K562 (cell line): ENCODE data around the gene TMSB4X. TPM values are rescaled to one million over a fixed set of nuclear protein-coding genes. Genes with fewer than 3 reads are reported as not detected.

Experiments used
- FOXA1 ChIP-seq: fragments of 450-650 bp; IDR thresholded peaks from 2 replicates; pipeline ENCODE4 v1.6.1; 2016; ENCODE audit warnings: mild to moderate bottlenecking, borderline replicate concordance
- FOXK2 ChIP-seq, 2 experiments: fragments of 450-650 bp; IDR thresholded peaks in 1 of 2; conservative IDR thresholded peaks in 1 of 2; 2 replicates each; pipeline ENCODE4 v1.6.1; 2016; ENCODE audit warnings: low read depth in 2 of 2, mild to moderate bottlenecking in 1 of 2
- ILF3 ChIP-seq: fragments of 450-650 bp; IDR thresholded peaks from 2 replicates; pipeline ENCODE4 v1.6.1; 2018; ENCODE audit warnings: antibody characterized with exemption, mild to moderate bottlenecking, moderate library complexity, borderline replicate concordance
- MAFF ChIP-seq: IDR thresholded peaks from 2 replicates; pipeline ENCODE4 v1.6.1; 2012; ENCODE audit warnings: low read length, improper control_type of control experiment
- NCOA4 ChIP-seq: fragments of 450-650 bp; IDR thresholded peaks from 2 replicates; pipeline ENCODE4 v1.6.1; 2018; ENCODE audit warnings: mild to moderate bottlenecking; ENCODE audit not compliant: partially characterized antibody
- RBM17 ChIP-seq: fragments of 200-400 bp; formaldehyde crosslinking; IDR thresholded peaks from 2 replicates; pipeline ENCODE4 v1.6.1; 2017; ENCODE audit warnings: low read depth, mild to moderate bottlenecking, low read length, borderline replicate concordance
- RCOR1 ChIP-seq, 2 experiments: IDR thresholded peaks; 2 replicates each; pipeline ENCODE4 v1.6.1; 2012; ENCODE audit warnings: low read depth in 2 of 2, low read length in 2 of 2, borderline replicate concordance in 1 of 2, improper control_type of control experiment in 1 of 2
- SETDB1 ChIP-seq: IDR thresholded peaks from one replicate; pipeline ENCODE4 v1.6.1; 2012; ENCODE audit warnings: low read length, control low read depth, inconsistent platforms
- TAF15 ChIP-seq: fragments of 200-400 bp; formaldehyde crosslinking; IDR thresholded peaks from 2 replicates; pipeline ENCODE4 v1.6.1; 2017; ENCODE audit warnings: mild to moderate bottlenecking, low read depth, low read length, moderate library complexity
- U2AF1 ChIP-seq: fragments of 200-400 bp; formaldehyde crosslinking; optimal IDR thresholded peaks from 2 replicates; pipeline ENCODE3; 2017; ENCODE audit warnings: mild to moderate bottlenecking, low read depth, low read length, moderate library complexity
- ZBTB1 ChIP-seq: sonication (generic); formaldehyde crosslinking; IDR thresholded peaks from 2 replicates; pipeline ENCODE4 v1.8.1; 2023; ENCODE audit warnings: missing genetic modification reagents, low read depth, mild to moderate bottlenecking, borderline replicate concordance
- ZNF668 ChIP-seq: fragments of 250-450 bp; sonication (Bioruptor Pico); IDR thresholded peaks from 2 replicates; pipeline ENCODE4 v1.8.0; 2022; ENCODE audit warnings: mild to moderate bottlenecking, inconsistent platforms
- polyA plus RNA-seq, 8 experiments: library from polyadenylated mRNA; depleted of rRNA in 4 of 8; stranded (reverse) in 5 of 8; unstranded in 3 of 8; fragments of >200 nt; fragmentation: Nextera tagmentation in 2 of 8; fragmentation: Illumina TruSeq in 1 of 8; extraction: Ambion mirVana in 2 of 8; extraction: Trizol in 1 of 8; gene quantifications; 2 replicates each; pipeline versions ENCODE4 v1.2.1 to v1.2.3, GENCODE V29; 2011 to 2014; ENCODE audit warnings: inconsistent platforms in 1 of 8, missing spikeins in 1 of 8
- total RNA-seq, 7 experiments: library from RNA; depleted of rRNA in 6 of 7; stranded (reverse); fragments of >200 nt in 6 of 7; fragmentation: Illumina TruSeq in 2 of 7; extraction: Trizol in 2 of 7; gene quantifications; 2 replicates each; pipeline versions ENCODE4 v1.2.1 to v1.2.3, GENCODE V29; 2011 to 2021; ENCODE audit warnings: low replicate concordance in 1 of 7
- TF ChIP-seq, protein P1 (sequence below): fragments of 250-450 bp; sonication (Bioruptor Pico); IDR thresholded peaks from 2 replicates; pipeline ENCODE4 v1.8.0; 2022; ENCODE audit warnings: inconsistent platforms
- TF ChIP-seq, protein P2 (sequence below), 2 experiments: fragments of 450-650 bp; IDR thresholded peaks; 2 replicates each; pipeline ENCODE4 v1.6.1; 2016
- TF ChIP-seq, protein P3 (sequence below), 2 experiments: fragments of 450-650 bp in 1 of 2; IDR thresholded peaks; 2 replicates each; pipeline ENCODE4 v1.6.1; 2011 to 2017; ENCODE audit warnings: low read depth in 2 of 2, antibody characterized with exemption in 1 of 2, borderline replicate concordance in 1 of 2, low read length in 1 of 2, mild to moderate bottlenecking in 1 of 2, mixed read lengths in 1 of 2; ENCODE audit not compliant: control insufficient read depth in 1 of 2
- TF ChIP-seq, protein P4 (sequence below): fragments of 250-450 bp; sonication (Bioruptor Pico); IDR thresholded peaks from 2 replicates; pipeline ENCODE4 v1.4.0; 2020; ENCODE audit warnings: mild to moderate bottlenecking, moderate library complexity, borderline replicate concordance
- TF ChIP-seq, protein P5 (sequence below): fragments of 450-650 bp; IDR thresholded peaks from 2 replicates; pipeline ENCODE4 v1.6.1; 2016

TMSB4X gene
- total and polyA plus RNA-seq, 9 of the 15 experiments (the other 6 are each of a cell fraction or from before 2014, with no cell fraction given): 1,035 to 2,035 (median 1,529) TPM

DNA sequence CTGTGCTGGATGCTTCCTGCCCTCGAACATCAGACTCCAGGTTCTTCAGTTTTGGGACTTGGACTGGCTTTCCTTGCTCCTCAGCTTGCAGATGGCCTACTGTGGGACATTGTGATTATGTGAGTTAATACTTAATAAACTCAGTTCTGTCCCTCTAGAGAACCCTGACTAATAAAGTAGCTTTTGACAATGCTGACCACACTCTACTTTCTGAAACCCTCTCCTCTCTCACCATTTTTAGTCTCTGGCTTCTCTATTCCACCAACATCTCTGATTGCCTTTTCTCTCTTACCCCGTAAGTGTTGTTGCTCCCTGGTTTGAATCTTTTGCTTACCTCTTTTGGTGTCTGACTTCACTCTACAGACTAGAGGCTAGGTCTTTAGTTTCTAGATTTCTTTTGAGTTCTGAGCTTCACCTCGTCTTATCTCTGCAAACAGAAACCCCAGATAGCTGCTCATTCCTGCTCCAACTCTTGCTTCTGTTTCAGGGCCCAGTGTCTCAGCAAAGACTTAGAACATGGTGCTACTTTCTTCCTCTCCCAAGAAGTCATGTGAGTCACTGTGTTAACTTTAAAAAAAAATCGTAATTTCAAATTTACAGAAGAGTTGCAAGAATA, 11.4 kb downstream of the TMSB4X start (continued):
- no peak for TF ChIP-seq NCOA4
- TF ChIP-seq RBM17: no peak
- TF ChIP-seq, protein P1, sequence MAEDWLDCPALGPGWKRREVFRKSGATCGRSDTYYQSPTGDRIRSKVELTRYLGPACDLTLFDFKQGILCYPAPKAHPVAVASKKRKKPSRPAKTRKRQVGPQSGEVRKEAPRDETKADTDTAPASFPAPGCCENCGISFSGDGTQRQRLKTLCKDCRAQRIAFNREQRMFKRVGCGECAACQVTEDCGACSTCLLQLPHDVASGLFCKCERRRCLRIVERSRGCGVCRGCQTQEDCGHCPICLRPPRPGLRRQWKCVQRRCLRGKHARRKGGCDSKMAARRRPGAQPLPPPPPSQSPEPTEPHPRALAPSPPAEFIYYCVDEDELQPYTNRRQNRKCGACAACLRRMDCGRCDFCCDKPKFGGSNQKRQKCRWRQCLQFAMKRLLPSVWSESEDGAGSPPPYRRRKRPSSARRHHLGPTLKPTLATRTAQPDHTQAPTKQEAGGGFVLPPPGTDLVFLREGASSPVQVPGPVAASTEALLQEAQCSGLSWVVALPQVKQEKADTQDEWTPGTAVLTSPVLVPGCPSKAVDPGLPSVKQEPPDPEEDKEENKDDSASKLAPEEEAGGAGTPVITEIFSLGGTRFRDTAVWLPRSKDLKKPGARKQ: no peak
- TF ChIP-seq FOXK2 (conservative IDR thresholded peaks at IDR 0.05 in 1 of 2, IDR thresholded peaks at IDR 0.05 in 1 of 2; ENCODE audit: low read depth in 2 of 2): no peak
- TF ChIP-seq, protein P2, sequence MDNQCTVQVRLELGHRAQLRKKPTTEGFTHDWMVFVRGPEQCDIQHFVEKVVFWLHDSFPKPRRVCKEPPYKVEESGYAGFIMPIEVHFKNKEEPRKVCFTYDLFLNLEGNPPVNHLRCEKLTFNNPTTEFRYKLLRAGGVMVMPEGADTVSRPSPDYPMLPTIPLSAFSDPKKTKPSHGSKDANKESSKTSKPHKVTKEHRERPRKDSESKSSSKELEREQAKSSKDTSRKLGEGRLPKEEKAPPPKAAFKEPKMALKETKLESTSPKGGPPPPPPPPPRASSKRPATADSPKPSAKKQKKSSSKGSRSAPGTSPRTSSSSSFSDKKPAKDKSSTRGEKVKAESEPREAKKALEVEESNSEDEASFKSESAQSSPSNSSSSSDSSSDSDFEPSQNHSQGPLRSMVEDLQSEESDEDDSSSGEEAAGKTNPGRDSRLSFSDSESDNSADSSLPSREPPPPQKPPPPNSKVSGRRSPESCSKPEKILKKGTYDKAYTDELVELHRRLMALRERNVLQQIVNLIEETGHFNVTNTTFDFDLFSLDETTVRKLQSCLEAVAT (IDR thresholded peaks at IDR 0.05): no peak
- no peak for TF ChIP-seq U2AF1
- 0 out of 4 replicates have a peak, but pooled peaks of 1 of the 2 experiments have one; percentile 16 for TF ChIP-seq RCOR1 (IDR thresholded peaks at IDR 0.05; ENCODE audit: borderline replicate concordance in 1 of 2, low read depth in 2 of 2, low read length in 2 of 2)
- no peak for TF ChIP-seq TAF15
- no peak for TF ChIP-seq ZBTB1
- TF ChIP-seq, protein P3, sequence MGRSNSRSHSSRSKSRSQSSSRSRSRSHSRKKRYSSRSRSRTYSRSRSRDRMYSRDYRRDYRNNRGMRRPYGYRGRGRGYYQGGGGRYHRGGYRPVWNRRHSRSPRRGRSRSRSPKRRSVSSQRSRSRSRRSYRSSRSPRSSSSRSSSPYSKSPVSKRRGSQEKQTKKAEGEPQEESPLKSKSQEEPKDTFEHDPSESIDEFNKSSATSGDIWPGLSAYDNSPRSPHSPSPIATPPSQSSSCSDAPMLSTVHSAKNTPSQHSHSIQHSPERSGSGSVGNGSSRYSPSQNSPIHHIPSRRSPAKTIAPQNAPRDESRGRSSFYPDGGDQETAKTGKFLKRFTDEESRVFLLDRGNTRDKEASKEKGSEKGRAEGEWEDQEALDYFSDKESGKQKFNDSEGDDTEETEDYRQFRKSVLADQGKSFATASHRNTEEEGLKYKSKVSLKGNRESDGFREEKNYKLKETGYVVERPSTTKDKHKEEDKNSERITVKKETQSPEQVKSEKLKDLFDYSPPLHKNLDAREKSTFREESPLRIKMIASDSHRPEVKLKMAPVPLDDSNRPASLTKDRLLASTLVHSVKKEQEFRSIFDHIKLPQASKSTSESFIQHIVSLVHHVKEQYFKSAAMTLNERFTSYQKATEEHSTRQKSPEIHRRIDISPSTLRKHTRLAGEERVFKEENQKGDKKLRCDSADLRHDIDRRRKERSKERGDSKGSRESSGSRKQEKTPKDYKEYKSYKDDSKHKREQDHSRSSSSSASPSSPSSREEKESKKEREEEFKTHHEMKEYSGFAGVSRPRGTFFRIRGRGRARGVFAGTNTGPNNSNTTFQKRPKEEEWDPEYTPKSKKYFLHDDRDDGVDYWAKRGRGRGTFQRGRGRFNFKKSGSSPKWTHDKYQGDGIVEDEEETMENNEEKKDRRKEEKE (IDR thresholded peaks at IDR 0.05; ENCODE audit: borderline replicate concordance in 1 of 2, control insufficient read depth in 1 of 2, low read depth in 2 of 2, low read length in 1 of 2): no peak
- TF ChIP-seq, protein P4, sequence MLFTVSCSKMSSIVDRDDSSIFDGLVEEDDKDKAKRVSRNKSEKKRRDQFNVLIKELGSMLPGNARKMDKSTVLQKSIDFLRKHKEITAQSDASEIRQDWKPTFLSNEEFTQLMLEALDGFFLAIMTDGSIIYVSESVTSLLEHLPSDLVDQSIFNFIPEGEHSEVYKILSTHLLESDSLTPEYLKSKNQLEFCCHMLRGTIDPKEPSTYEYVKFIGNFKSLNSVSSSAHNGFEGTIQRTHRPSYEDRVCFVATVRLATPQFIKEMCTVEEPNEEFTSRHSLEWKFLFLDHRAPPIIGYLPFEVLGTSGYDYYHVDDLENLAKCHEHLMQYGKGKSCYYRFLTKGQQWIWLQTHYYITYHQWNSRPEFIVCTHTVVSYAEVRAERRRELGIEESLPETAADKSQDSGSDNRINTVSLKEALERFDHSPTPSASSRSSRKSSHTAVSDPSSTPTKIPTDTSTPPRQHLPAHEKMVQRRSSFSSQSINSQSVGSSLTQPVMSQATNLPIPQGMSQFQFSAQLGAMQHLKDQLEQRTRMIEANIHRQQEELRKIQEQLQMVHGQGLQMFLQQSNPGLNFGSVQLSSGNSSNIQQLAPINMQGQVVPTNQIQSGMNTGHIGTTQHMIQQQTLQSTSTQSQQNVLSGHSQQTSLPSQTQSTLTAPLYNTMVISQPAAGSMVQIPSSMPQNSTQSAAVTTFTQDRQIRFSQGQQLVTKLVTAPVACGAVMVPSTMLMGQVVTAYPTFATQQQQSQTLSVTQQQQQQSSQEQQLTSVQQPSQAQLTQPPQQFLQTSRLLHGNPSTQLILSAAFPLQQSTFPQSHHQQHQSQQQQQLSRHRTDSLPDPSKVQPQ (CRISPR knock-in tag): no peak
- no peak for TF ChIP-seq ZNF668 (CRISPR knock-in tag)
- no peak for TF ChIP-seq SETDB1
- TF ChIP-seq, protein P5, sequence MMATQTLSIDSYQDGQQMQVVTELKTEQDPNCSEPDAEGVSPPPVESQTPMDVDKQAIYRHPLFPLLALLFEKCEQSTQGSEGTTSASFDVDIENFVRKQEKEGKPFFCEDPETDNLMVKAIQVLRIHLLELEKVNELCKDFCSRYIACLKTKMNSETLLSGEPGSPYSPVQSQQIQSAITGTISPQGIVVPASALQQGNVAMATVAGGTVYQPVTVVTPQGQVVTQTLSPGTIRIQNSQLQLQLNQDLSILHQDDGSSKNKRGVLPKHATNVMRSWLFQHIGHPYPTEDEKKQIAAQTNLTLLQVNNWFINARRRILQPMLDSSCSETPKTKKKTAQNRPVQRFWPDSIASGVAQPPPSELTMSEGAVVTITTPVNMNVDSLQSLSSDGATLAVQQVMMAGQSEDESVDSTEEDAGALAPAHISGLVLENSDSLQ: no peak
- TF ChIP-seq FOXA1: no peak
- TF ChIP-seq ILF3: no peak
- TF ChIP-seq MAFF: no peak
